IMR-90 (cell line): ENCODE measurements around the gene MBOAT1. TPM values are rescaled to one million over a fixed set of nuclear protein-coding genes. Genes with fewer than 3 reads are reported as not detected.

Experiments
- ATAC-seq: fragments of 200-7000 bp; cut with Tn5 transposase; 2 replicates; pipeline ENCODE4 v1.9.1; 2020; ENCODE audit warnings: low read depth, mild to moderate bottlenecking, moderate library complexity
- BruUV-seq: library from RNA; stranded (reverse); fragments of 400-500 nt; replicated peaks from 2 replicates; lab custom pipeline; 2021; lab: Mats Ljungman, UMichigan
- CTCF ChIA-PET: fragments of 300-600 bp; formaldehyde crosslinking; extraction: SDS; loops from one replicate; lab custom pipeline; 2021; ENCODE audit warnings: antibody characterized with exemption; lab: Yijun Ruan, JAX
- POLR2A ChIA-PET: fragments of 300-600 bp; sonication (Branson Sonifier 250); formaldehyde crosslinking; loops from one replicate; lab custom pipeline; 2022; ENCODE audit warnings: antibody characterized with exemption; ENCODE audit not compliant: unreplicated experiment; lab: Charles Lee
- DNase-seq: peaks from one replicate; pipeline ENCODE4 v3.0.0; 2013
- H2AFZ ChIP-seq: replicated peaks from 2 replicates; pipeline ENCODE3; 2013; ENCODE audit warnings: low read length, mild to moderate bottlenecking; ENCODE audit not compliant: poor library complexity
- H2AK5ac ChIP-seq: 2 replicates; pipeline ENCODE4 v1.6.1; 2013; ENCODE audit warnings: low read depth, low read length, inconsistent platforms
- H2AK9ac ChIP-seq: replicated peaks from 2 replicates; pipeline ENCODE3; 2013; ENCODE audit warnings: mild to moderate bottlenecking, low read depth, low read length, moderate library complexity; ENCODE audit not compliant: poor library complexity
- H2BK120ac ChIP-seq: 2 replicates; pipeline ENCODE4 v1.6.1; 2013; ENCODE audit warnings: low read depth, low read length, inconsistent platforms
- H2BK15ac ChIP-seq: 3 replicates; pipeline ENCODE4 v1.6.1; 2013; ENCODE audit warnings: low read depth, low read length, inconsistent platforms
- H2BK20ac ChIP-seq: 2 replicates; pipeline ENCODE4 v1.6.1; 2013; ENCODE audit warnings: low read depth, mild to moderate bottlenecking, inconsistent platforms, low read length, moderate library complexity
- H2BK5ac ChIP-seq: 2 replicates; pipeline ENCODE4 v1.6.1; 2013; ENCODE audit warnings: mild to moderate bottlenecking, low read depth, low read length, inconsistent platforms; ENCODE audit not compliant: poor library complexity, severe bottlenecking
- H3K14ac ChIP-seq: replicated peaks from 2 replicates; pipeline ENCODE4 v1.6.1; 2013; ENCODE audit warnings: low read depth, low read length, inconsistent platforms
- H3K18ac ChIP-seq: 2 replicates; pipeline ENCODE4 v1.6.1; 2013; ENCODE audit warnings: low read depth, low read length, control low read depth
- H3K23ac ChIP-seq: 2 replicates; pipeline ENCODE4 v1.6.1; 2013; ENCODE audit warnings: low read depth, low read length, inconsistent platforms
- H3K27ac ChIP-seq: 2 replicates; pipeline ENCODE4 v1.5.1; 2013; ENCODE audit warnings: mild to moderate bottlenecking, control low read depth, low read length; ENCODE audit not compliant: insufficient read depth
- H3K27me3 ChIP-seq: 2 replicates; pipeline ENCODE4 v1.6.1; 2013; ENCODE audit warnings: low read length; ENCODE audit not compliant: control insufficient read depth, insufficient read depth
- H3K36me3 ChIP-seq: 2 replicates; pipeline ENCODE4 v1.6.1; 2013; ENCODE audit warnings: low read length, mixed read lengths; ENCODE audit not compliant: control insufficient read depth, insufficient read depth
- H3K4ac ChIP-seq: 2 replicates; pipeline ENCODE4 v1.6.1; 2013; ENCODE audit warnings: low read depth, low read length, inconsistent platforms
- H3K4me1 ChIP-seq: 2 replicates; pipeline ENCODE4 v1.6.1; 2013; ENCODE audit warnings: low read length, mixed read lengths; ENCODE audit not compliant: control insufficient read depth, insufficient read depth
- H3K4me2 ChIP-seq: 2 replicates; pipeline ENCODE4 v1.6.1; 2013; ENCODE audit warnings: low read depth, mild to moderate bottlenecking, control low read depth, low read length, moderate library complexity
- H3K4me3 ChIP-seq: 2 replicates; pipeline ENCODE4 v1.5.1; 2013; ENCODE audit warnings: low read depth, mild to moderate bottlenecking, control low read depth, low read length, moderate library complexity; ENCODE audit not compliant: insufficient read depth
- H3K56ac ChIP-seq: 2 replicates; pipeline ENCODE4 v1.6.1; 2013; ENCODE audit warnings: low read length, inconsistent platforms; ENCODE audit not compliant: insufficient read depth; ENCODE audit errors: extremely low read depth
- H3K79me1 ChIP-seq, 2 experiments: 2 replicates each; pipeline ENCODE4 v1.6.1; 2013; ENCODE audit warnings: low read length in 2 of 2, inconsistent platforms in 1 of 2, low read depth in 1 of 2
- H3K9ac ChIP-seq: 2 replicates; pipeline ENCODE4 v1.6.1; 2013; ENCODE audit warnings: low read depth, low read length, control low read depth
- H3K9me1 ChIP-seq: 2 replicates; pipeline ENCODE4 v1.6.1; 2013; ENCODE audit warnings: low read length, inconsistent platforms; ENCODE audit not compliant: insufficient read depth
- H3K9me3 ChIP-seq: 2 replicates; pipeline ENCODE4 v1.6.1; 2013; ENCODE audit warnings: low read length; ENCODE audit not compliant: control insufficient read depth, insufficient read depth
- H4K20me1 ChIP-seq: 2 replicates; pipeline ENCODE4 v1.6.1; 2013; ENCODE audit warnings: low read length, inconsistent platforms; ENCODE audit not compliant: insufficient read depth
- H4K5ac ChIP-seq: 2 replicates; pipeline ENCODE4 v1.6.1; 2013; ENCODE audit warnings: mild to moderate bottlenecking, low read depth, low read length, control low read depth
- H4K8ac ChIP-seq, 2 experiments: 2 replicates each; pipeline ENCODE4 v1.6.1; 2013; ENCODE audit warnings: low read depth in 2 of 2, low read length in 2 of 2, control low read depth in 1 of 2, inconsistent platforms in 1 of 2
- H4K91ac ChIP-seq: 2 replicates; pipeline ENCODE4 v1.6.1; 2013; ENCODE audit warnings: low read depth, low read length, inconsistent platforms; ENCODE audit not compliant: insufficient read depth
- BHLHE40 ChIP-seq: fragments of 150-350 bp; IDR thresholded peaks from 2 replicates; pipeline ENCODE4 v1.6.1; 2016; ENCODE audit warnings: mild to moderate bottlenecking, low read depth, low read length
- MXI1 ChIP-seq: IDR thresholded peaks from 2 replicates; pipeline ENCODE4 v1.6.1; 2012; ENCODE audit warnings: low read depth, mild to moderate bottlenecking, low read length, moderate library complexity, borderline replicate concordance
- NFE2L2 ChIP-seq: fragments of 150-350 bp; IDR thresholded peaks from 2 replicates; pipeline ENCODE4 v1.6.1; 2016; ENCODE audit warnings: low read depth, mild to moderate bottlenecking, low read length
- RFX5 ChIP-seq: IDR thresholded peaks from 2 replicates; pipeline ENCODE4 v1.8.0; 2012; ENCODE audit warnings: low read depth, mild to moderate bottlenecking, low read length, moderate library complexity
- WGBS, 2 experiments: methylation state at CpG; one replicate each; pipeline versions ENCODE4 v1.1.5 to v1.1.7; 2013; ENCODE audit warnings: missing lambda C conversion rate in 2 of 2; ENCODE audit not compliant: insufficient read length in 1 of 2; ENCODE audit errors: extremely low coverage in 2 of 2; 5-methylcytosine and 5-hydroxymethylcytosine counted together
- dilution Hi-C: fragments of 300-500 bp; cut with HindIII; formaldehyde crosslinking; loops from one replicate; pipeline ENCODE4 v1.14.3; 2018; ENCODE audit warnings: low sequenced_read_pairs; ENCODE audit not compliant: unreplicated experiment
- in situ Hi-C: fragments of 300-500 bp; cut with MboI; formaldehyde crosslinking; loops from 3 replicates; pipeline ENCODE4 v1.14.3; 2019; ENCODE audit warnings: low sequenced_read_pairs, inconsistent platforms, mixed read lengths
- intact Hi-C: fragments of 100-400 bp; cut with micrococcal nuclease; formaldehyde crosslinking; loops from 2 replicates; pipeline ENCODE4 v1.10.0; 2022
- polyA plus RNA-seq, 3 experiments: library from polyadenylated mRNA; depleted of rRNA; stranded (reverse); fragments of >200 nt; gene quantifications; 2 replicates each; pipeline ENCODE4 v1.2.3, GENCODE V29; 2012; ENCODE audit warnings: low replicate concordance in 1 of 3
- total RNA-seq: library from RNA; depleted of rRNA; stranded (reverse); fragments of >200 nt; gene quantifications from 2 replicates; pipeline ENCODE4 v1.2.3, GENCODE V29; 2012

Gene MBOAT1
- total and polyA plus RNA-seq, 2 of the 4 experiments (the other 2 are of a cell fraction): 1.6 to 4.7 TPM

- Histone ChIP-seq H3K36me3 (no peaks in the 10 kb centered on the region), H4K8ac (no peak overlapping the region), H3K4me2 (no peak overlapping the region), H3K23ac (no peak overlapping the region), H2BK20ac (no peak overlapping the region), H2AFZ (no peak overlapping the region), H3K56ac (no peak overlapping the region), H3K9me3 (no peaks in the 10 kb centered on the region), H3K4ac (no peak overlapping the region), H2BK120ac (no peak overlapping the region), H4K20me1 (no peaks in the 10 kb centered on the region), H3K27me3 (no peaks in the 10 kb centered on the region), H3K4me3 (no peak overlapping the region), H3K9me1 (no peaks in the 10 kb centered on the region), H3K14ac (no peak overlapping the region), H2BK5ac (no peak overlapping the region), H3K79me1 (no peaks in the 10 kb centered on the region; a peak in 1 of 4 replicates), H3K27ac (no peak overlapping the region), H2AK9ac (no peak overlapping the region), H4K91ac (no peak overlapping the region), H3K18ac (no peak overlapping the region), H3K4me1 (no peaks in the 10 kb centered on the region), H2BK15ac (no peak overlapping the region), H4K5ac (no peak overlapping the region), H3K9ac (no peak overlapping the region), H2AK5ac (no peak overlapping the region)
- dilution Hi-C loops: no loop called here
- ChIA-PET POLR2A (no interaction called here), CTCF (no interaction called here)
- no TSS peak for BruUV-seq
- in situ Hi-C loops: no loop called here
- no peak for TF ChIP-seq RFX5
- TF ChIP-seq NFE2L2: no peak
- TF ChIP-seq MXI1: no peak
- TF ChIP-seq BHLHE40: no peak
- intact Hi-C loops: no loop called here
- WGBS, 2 experiments: no CpG with 5 or more reads among the region's 3 CpGs
- DNase-seq (no peak), ATAC-seq (no peak)
These were observed 39.3 kb downstream of the MBOAT1 start for GRCh38 chr6:20172842-20173456.
